Neural cell (in vitro differentiated cells): Measurements from ENCODE around the gene CFAP58.

Source experiments
- EZH2 ChIP-seq: fragments of 200-600, 300-800 bp; shearing (Covaris generic), sonication (generic); IDR thresholded peaks from 2 replicates; pipeline ENCODE4 v1.6.1; 2014; ENCODE audit warnings: antibody characterized with exemption, low read length, borderline replicate concordance, mild to moderate bottlenecking; ENCODE audit not compliant: insufficient read depth, poor library complexity, severe bottlenecking
- TF ChIP-seq, protein P1 (sequence below): fragments of 450-650 bp; IDR thresholded peaks from 2 replicates; pipeline ENCODE4 v1.5.1; 2014; ENCODE audit warnings: antibody characterized with exemption, mild to moderate bottlenecking, moderate library complexity; ENCODE audit not compliant: poor library complexity, severe bottlenecking

DNA sequence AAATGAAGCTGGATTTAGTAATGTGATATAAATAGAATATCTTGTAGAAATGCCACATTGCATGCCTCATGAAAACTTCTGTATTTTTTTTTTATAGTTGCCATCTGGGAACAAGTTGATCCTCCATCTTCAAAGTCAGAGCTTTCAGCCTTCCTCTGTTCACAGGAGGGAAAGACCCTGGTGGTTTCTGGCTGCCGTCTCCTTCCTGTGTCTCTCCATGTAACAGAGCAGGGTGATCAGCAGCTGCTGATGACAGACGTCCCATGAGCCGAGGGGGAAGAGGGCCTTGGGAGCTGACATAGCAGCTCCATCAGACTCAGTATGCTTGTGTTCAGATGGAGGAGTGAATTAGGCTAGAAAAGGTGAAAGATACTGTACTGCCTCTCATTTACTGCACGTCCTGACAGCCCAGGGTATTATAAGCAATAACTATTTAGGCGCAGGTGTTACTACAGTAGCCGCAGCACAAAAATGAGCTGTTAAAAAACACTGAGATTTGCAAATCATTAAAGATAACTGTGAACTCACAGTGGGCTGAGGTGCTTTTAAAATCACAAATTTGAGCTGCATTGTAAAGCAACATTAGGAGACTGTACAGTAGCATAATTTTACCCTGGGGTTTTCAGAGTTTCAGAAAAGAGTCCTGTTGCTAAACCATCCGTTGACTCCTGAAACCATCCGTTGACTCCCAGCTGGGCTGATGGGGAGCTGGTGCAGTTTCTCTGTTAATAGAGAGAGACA, 103.3 kb downstream of the CFAP58 start:
- TF ChIP-seq, protein P1, sequence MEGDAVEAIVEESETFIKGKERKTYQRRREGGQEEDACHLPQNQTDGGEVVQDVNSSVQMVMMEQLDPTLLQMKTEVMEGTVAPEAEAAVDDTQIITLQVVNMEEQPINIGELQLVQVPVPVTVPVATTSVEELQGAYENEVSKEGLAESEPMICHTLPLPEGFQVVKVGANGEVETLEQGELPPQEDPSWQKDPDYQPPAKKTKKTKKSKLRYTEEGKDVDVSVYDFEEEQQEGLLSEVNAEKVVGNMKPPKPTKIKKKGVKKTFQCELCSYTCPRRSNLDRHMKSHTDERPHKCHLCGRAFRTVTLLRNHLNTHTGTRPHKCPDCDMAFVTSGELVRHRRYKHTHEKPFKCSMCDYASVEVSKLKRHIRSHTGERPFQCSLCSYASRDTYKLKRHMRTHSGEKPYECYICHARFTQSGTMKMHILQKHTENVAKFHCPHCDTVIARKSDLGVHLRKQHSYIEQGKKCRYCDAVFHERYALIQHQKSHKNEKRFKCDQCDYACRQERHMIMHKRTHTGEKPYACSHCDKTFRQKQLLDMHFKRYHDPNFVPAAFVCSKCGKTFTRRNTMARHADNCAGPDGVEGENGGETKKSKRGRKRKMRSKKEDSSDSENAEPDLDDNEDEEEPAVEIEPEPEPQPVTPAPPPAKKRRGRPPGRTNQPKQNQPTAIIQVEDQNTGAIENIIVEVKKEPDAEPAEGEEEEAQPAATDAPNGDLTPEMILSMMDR = no peak
- no peak for TF ChIP-seq EZH2
